ENCODE measurements around the gene CNR2. TPM values are rescaled to one million over a fixed set of nuclear protein-coding genes. Genes with fewer than 3 reads are reported as not detected.
A peak's percentile ranks its signal among the peaks of the same experiment; 100 is the strongest.

The CNR2 gene
- polyA plus RNA-seq, 3 donors, result 0.03 to 0.12 (median 0.11) TPM

DNA sequence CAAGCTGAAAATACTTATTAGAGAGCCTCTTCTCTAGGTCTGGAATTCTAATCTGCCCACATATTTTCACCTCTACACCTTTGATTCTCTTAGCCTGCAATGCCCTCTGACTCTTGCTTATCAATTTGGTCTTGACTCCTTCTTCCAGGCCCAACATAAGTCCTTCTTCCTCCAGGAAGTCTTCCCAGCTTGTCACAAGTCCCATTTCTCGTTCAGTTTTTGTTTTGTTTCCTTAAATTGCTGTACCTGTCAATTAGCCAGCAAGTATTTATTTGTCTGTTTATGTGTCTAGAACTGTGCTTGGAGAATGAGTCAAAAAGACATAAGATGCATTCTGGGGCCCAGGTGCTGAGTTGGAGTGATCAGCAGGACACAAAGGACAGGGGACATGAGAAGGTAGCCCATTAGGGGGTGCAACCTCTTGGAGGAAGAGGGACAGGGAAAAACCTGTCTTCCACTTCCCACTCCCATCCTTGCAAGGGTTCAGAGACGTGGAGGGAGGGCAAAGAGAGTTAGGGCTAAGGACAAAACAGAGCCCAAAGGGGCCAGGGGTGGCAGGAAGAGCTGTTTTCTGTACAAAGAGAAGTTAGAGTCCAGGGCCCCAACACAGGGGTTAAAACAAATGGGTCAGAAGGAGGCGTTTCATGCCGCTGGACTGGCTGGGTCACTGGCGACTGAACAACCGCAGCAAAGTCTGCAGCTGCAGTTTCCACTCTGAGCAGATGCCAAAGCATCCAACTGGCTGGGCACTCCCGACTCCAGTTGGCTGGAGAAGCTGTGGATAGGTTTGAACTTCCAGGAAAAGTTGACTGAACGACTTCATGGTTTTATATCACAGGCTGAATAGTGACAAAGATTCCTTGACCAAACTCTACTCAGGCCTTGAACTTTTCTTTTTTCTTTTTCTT is 10.7 kb upstream of the CNR2 start:
- no peak for DNase-seq
- H3K4me3 ChIP-seq (replicated peaks in 1 of 3; ENCODE audit: low read depth in 2 of 3, low read length in 3 of 3), result no peak overlapping the region
- no peak overlapping the region for H3K4me3 Mint-ChIP-seq
- H3K36me3 ChIP-seq (replicated peaks in 1 of 2; ENCODE audit: control insufficient read depth in 1 of 2, insufficient read depth in 2 of 2, low read length in 2 of 2), result no peaks in the 10 kb centered on the region
- H3K27me3 Mint-ChIP-seq (ENCODE audit: low read depth in 3 of 3), result no peaks in the 10 kb centered on the region
- TF ChIP-seq, protein P1, sequence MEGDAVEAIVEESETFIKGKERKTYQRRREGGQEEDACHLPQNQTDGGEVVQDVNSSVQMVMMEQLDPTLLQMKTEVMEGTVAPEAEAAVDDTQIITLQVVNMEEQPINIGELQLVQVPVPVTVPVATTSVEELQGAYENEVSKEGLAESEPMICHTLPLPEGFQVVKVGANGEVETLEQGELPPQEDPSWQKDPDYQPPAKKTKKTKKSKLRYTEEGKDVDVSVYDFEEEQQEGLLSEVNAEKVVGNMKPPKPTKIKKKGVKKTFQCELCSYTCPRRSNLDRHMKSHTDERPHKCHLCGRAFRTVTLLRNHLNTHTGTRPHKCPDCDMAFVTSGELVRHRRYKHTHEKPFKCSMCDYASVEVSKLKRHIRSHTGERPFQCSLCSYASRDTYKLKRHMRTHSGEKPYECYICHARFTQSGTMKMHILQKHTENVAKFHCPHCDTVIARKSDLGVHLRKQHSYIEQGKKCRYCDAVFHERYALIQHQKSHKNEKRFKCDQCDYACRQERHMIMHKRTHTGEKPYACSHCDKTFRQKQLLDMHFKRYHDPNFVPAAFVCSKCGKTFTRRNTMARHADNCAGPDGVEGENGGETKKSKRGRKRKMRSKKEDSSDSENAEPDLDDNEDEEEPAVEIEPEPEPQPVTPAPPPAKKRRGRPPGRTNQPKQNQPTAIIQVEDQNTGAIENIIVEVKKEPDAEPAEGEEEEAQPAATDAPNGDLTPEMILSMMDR (IDR thresholded peaks at IDR 0.05), result no peak
- H3K27me3 ChIP-seq (ENCODE audit: control insufficient read depth in 2 of 2, insufficient read depth in 2 of 2, low read length in 2 of 2), result no peaks in the 10 kb centered on the region
- no peak overlapping the region for H3K27ac Mint-ChIP-seq
- H3K9me3 ChIP-seq (replicated peaks in 1 of 2; ENCODE audit: control insufficient read depth in 1 of 2, insufficient read depth in 1 of 2, low read length in 2 of 2), result no peaks in the 10 kb centered on the region
- no peak overlapping the region for H3K4me2 ChIP-seq (replicated peaks; ENCODE audit: extremely low read depth, low read length, poor library complexity, severe bottlenecking)
- no peak overlapping the region for H3K9ac ChIP-seq (ENCODE audit: insufficient read depth, low read length, poor library complexity, severe bottlenecking)
- H4K20me1 ChIP-seq (ENCODE audit: insufficient read depth, low read length), result no peaks in the 10 kb centered on the region
- H2AFZ ChIP-seq (ENCODE audit: insufficient read depth, low read depth, low read length, poor library complexity, severe bottlenecking), result peak overlapping the region; percentile 15
- peaks cover 8 to 12% of the 10 kb centered on the region in 2 donors for H3K4me1 ChIP-seq (ENCODE audit: control insufficient read depth in 1 of 2, insufficient read depth in 2 of 2, low read length in 2 of 2)
- peaks cover 12% of the 10 kb centered on the region for H3K4me1 Mint-ChIP-seq
- 88% methylated on average over 4 of the region's 8 CpGs for WGBS (ENCODE audit: insufficient coverage)
- intact Hi-C loops (cut with micrococcal nuclease), result loop anchor here in 1 of 2 donors (5.0 kb wide), 1 partner anchor 152 kb away; no protein-coding TSS in a partner anchor
- no peaks in the 10 kb centered on the region for H3K36me3 Mint-ChIP-seq
- no peak overlapping the region for H3K27ac ChIP-seq (ENCODE audit: low read depth in 1 of 2, low read length in 2 of 2)
- no peaks in the 10 kb centered on the region for H3K79me2 ChIP-seq (ENCODE audit: insufficient read depth, low read length)
- H3K9me3 Mint-ChIP-seq, result peaks cover 0 to 1% (median 0%) of the 10 kb centered on the region in 7 donors

DNA sequence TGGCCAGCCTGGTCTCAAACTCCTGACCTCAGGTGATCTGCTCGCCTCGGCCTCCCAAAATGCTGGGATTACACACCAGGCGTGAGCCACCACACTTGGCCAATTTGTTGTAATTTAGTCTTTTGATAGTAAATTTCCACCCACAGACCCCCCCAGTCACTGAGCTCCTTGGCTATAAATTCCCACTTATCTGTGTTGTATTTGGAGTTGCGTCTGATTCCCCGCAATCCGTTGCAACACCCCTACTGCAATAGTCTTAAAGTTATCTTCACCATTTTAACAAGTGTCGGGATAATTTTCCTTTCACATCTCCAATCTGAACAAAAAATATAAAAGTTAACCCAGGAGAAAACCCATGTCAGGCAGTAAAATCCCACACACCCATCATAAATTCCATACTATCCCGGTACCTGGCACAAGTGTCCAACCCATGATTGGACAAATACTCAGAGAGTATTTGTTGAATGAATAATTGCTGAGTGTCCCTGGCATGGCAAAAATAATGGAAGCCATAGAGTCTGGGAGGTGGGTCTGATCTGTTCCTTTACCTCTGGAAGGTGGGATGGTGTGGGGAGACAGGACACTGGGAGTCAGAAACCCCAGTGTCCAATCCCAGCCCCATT is 9.3 kb upstream of the CNR2 start:
- WGBS (ENCODE audit: insufficient coverage), result 92% methylated on average over 3 of the region's 8 CpGs
- intact Hi-C loops (cut with micrococcal nuclease), result loop anchor here in 1 of 2 donors (5.0 kb wide), 1 partner anchor 150 kb away; no protein-coding TSS in a partner anchor

More for the DNA sequence above, 9.3 kb upstream of the CNR2 start:
- no peaks in the 10 kb centered on the region for H3K27me3 ChIP-seq (ENCODE audit: control insufficient read depth in 2 of 2, insufficient read depth in 2 of 2, low read length in 2 of 2)
- no peaks in the 10 kb centered on the region for H3K36me3 Mint-ChIP-seq
- peaks cover 8 to 12% of the 10 kb centered on the region in 2 donors for H3K4me1 ChIP-seq (ENCODE audit: control insufficient read depth in 1 of 2, insufficient read depth in 2 of 2, low read length in 2 of 2)
- no peak overlapping the region for H3K9ac ChIP-seq (ENCODE audit: insufficient read depth, low read length, poor library complexity, severe bottlenecking)
- no peak overlapping the region for H2AFZ ChIP-seq (ENCODE audit: insufficient read depth, low read depth, low read length, poor library complexity, severe bottlenecking)
- H3K27ac Mint-ChIP-seq, result no peak overlapping the region
- no peaks in the 10 kb centered on the region for H3K27me3 Mint-ChIP-seq (ENCODE audit: low read depth in 3 of 3)
- H4K20me1 ChIP-seq (ENCODE audit: insufficient read depth, low read length), result no peaks in the 10 kb centered on the region
- no peak for DNase-seq
- H3K79me2 ChIP-seq (ENCODE audit: insufficient read depth, low read length), result no peaks in the 10 kb centered on the region
- peaks cover 0 to 1% (median 0%) of the 10 kb centered on the region in 7 donors for H3K9me3 Mint-ChIP-seq
- peaks cover 15% of the 10 kb centered on the region for H3K4me1 Mint-ChIP-seq
- H3K36me3 ChIP-seq (replicated peaks in 1 of 2; ENCODE audit: control insufficient read depth in 1 of 2, insufficient read depth in 2 of 2, low read length in 2 of 2), result no peaks in the 10 kb centered on the region
- TF ChIP-seq, protein P1 (IDR thresholded peaks at IDR 0.05), result no peak
- no peak overlapping the region for H3K27ac ChIP-seq (ENCODE audit: low read depth in 1 of 2, low read length in 2 of 2)
- no peaks in the 10 kb centered on the region for H3K9me3 ChIP-seq (replicated peaks in 1 of 2; ENCODE audit: control insufficient read depth in 1 of 2, insufficient read depth in 1 of 2, low read length in 2 of 2)
- no peak overlapping the region for H3K4me2 ChIP-seq (replicated peaks; ENCODE audit: extremely low read depth, low read length, poor library complexity, severe bottlenecking)
- H3K4me3 ChIP-seq (replicated peaks in 1 of 3; ENCODE audit: low read depth in 2 of 3, low read length in 3 of 3), result no peak overlapping the region
- no peak overlapping the region for H3K4me3 Mint-ChIP-seq
